HG03135 (cell line): ENCODE data around the gene C9orf153.

Source experiments
- ATAC-seq: cut with Tn5 transposase; IDR thresholded peaks from one replicate; pipeline ENCODE4 v1.9.1; 2021; ENCODE audit warnings: mild to moderate bottlenecking, moderate library complexity; ENCODE audit not compliant: unreplicated experiment

The C9orf153 gene

DNA sequence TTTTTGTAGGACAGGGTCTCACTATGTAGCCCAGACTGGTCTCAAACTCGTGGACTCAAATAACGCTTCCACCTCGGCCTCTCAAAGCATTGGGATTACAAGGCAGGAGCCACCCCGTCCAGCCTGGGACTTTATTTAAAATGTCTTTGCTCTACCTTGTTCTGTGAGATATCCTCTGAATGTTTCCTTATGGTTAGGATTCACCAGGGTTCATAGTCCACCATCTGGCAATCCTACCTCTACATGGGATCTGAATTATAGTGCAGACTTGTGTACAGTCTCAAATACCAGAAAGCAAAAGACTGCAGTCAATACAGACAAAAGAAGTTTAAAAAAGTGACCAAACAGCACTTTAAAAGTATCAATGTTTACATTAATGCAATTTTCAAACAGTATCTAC is 12.8 kb upstream of the C9orf153 start:
- ATAC-seq = no peak

DNA sequence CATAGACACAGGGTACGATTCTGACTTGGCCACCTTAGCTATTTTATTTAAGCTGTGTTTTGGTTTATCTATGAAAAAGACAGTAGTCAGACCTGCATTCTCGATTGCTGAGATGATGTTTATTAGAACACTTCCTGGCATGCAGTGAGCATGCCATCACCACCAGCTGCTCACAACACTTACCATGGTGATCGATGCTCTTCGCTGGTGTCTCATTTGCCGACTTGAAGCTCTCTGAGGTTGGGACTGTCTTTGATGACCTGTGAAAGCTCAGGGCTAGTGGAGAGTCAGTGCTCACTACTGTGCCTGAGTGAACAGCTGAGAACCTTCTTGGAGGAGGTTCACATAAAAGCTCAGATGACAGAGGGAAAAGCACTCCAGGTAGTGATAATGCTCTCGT is 4.4 kb upstream of the C9orf153 start:
- no peak for ATAC-seq

GRCh38 chr9:86262492-86262891 is 3.0 kb upstream of the C9orf153 start:
- no peak for ATAC-seq

- no peak for ATAC-seq
Observed at GRCh38 chr9:86257391-86257790, 2.1 kb downstream of the C9orf153 start.

DNA sequence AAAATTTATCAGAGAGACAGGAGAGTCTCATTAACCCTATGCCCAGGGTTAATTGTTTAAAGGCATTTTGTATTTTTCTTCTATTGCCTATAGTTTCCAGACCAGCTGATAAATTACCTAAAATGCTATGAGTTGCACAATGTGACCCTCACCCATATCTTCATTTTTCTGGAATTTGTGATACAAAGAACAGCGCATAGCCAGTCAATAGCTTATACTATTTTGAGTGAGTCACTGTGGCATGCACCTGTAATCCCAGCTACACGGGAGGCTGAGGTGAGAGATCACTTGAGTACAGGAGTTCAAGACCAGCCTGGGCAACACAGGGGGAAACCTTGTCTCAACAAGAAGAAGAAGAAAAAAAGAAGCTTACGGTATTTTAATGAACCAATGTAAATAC is 2.8 kb downstream of the C9orf153 start:
- no peak for ATAC-seq

- no peak for ATAC-seq
Observed at GRCh38 chr9:86253577-86253976, 5.9 kb downstream of the C9orf153 start.

DNA sequence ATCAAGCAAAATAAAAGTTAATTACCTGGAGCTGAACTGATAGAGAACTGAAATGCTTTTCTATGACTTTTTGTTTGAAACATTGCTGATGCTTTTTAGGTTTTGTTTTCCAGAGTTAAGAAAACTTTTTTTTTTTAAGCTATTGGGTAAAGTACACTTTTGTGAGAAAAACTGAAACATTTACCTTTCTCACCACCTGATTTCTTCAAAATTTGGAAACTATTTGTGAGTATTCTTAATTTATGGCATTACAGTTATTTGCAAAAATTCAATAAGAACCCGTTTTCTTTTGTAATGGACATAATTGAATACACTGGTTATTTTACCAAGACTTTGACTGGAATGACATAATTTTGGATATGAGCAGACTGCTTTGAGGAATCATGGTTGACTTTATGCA is 6.6 kb downstream of the C9orf153 start:
- no peak for ATAC-seq

DNA sequence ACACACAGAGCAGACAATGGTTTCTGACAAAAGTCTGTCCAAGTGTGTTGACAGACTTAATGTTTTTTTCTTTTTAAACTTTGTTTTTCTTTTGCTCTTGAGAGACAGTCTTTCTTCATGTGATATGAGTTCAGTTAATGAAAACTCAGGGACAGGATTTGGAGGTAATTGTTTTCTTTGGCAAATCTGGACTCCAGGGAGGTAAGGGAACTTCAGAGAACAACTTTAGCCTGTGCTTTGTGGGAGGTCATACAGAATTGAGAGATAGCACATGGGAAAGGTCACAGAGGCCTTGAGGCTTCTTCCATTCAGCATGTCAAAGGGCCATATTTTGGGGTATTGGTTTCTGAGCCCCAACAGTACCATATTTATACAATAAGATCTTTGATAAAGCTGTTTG is 9.3 kb downstream of the C9orf153 start:
- no peak for ATAC-seq

- no peak for ATAC-seq
Observed at GRCh38 chr9:86248746-86249145, 10.7 kb downstream of the C9orf153 start.

DNA sequence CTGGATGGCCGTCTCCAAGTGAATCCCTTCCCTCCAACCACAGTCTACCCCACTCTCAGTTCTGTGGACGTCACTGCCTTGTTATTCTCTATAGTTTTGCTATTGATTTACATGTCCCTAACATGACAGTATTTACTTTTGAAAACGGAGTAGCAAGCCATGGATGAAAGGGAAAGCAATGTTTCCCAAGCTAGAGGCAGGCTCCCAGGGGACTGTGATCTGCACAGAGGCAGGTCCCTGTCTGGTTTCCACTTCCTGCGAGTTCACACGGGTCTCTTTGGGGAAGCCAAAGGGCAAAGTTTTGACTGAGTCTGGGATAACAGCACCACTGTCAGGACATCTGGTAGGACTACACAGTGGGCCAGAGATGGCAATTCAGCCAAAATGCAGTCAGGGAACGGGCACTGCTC is 12.7 kb downstream of the C9orf153 start:
- peak; percentile 88 for ATAC-seq

GRCh38 chr9:86242071-86242470 is 17.4 kb downstream of the C9orf153 start:
- ATAC-seq = no peak

DNA sequence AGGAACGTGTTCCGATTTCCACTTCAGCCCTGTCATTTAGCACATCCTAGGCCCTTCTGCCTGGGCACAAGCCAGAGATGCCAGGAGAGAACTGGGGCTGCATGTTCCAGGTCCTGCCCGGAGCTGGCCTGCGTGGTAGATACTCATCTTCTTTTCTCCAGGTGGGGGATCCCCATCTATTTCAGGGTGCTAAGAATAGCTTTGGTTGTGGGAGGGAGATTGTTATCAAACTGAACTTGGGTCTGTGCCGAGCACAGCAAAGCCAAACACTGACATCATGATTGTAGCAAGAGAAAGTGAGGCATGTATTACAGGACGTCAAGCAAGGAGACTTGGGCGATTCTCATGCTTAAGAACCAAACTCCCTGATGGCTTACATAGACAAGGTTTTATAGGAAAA is 18.2 kb downstream of the C9orf153 start:
- no peak for ATAC-seq

DNA sequence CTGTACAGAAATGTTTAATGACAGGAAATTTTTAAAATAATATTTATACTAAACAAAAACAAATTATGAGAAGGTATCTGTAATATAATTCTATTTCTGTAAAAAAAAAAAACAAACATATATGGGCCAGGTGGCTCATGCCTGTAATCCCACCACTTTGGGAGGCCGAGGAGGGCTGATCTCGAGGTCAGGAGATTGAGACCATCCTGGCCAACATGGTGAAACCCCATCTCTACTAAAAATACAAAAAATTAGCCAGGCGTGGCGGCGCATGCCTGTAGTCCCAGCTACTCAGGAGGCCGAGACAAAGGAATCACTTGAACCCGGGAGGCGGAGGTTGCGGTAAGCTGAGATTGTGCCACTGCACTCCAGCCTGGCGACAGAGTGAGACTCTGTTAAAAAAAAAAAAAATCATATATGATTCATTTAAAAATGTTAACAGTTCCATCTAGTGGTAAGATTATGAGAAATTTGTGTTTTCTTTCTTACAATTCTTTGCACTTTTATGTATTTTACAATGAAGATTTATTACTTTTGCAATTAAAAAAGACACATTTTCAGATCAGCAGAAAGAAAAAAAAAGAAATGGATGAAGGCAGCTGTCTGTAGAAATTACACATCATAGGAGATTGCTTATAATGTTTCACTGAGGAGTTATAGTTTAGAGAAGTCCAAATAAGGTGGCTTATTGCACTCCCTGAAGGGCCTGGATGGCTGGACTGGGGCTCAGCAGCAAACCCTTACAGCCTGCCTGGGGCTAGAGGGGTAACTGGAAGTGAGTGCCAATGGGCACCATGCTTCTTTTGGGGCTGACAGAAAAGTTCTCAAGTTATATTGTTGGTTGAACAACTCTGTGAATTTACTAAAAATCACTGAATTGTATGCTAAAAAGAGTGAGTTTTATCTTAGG is 20.3 kb downstream of the C9orf153 start:
- ATAC-seq = no peak

- ATAC-seq = no peak
Observed at GRCh38 chr9:86230858-86231257, 28.6 kb downstream of the C9orf153 start.

- no peak for ATAC-seq
Observed at GRCh38 chr9:86222667-86223066, 36.8 kb downstream of the C9orf153 start.

GRCh38 chr9:86219606-86220005 is 39.9 kb downstream of the C9orf153 start:
- ATAC-seq = no peak

- no peak for ATAC-seq
Observed at GRCh38 chr9:86217076-86217755, 42.2 kb downstream of the C9orf153 start.

DNA sequence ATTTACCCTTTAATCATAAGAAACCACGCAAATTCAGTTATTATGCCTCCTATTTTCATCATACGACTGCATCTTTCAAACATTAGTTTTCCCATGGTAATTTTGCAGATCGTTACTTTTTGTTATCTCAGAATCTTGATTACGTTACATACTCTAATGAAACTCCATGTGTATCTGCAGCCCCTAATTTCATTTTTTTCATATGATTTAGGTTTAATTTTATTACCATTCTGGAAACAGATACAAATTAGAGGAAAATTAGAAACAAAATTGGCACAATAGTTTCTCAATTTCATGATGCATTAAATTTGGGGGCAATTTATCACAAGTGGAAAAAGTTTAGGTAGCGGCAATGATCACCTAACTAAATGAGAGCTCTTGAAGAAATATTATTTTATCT is 52.3 kb downstream of the C9orf153 start:
- no peak for ATAC-seq

GRCh38 chr9:86202338-86202882 is 57.0 kb downstream of the C9orf153 start:
- no peak for ATAC-seq

- no peak for ATAC-seq
Observed at GRCh38 chr9:86201474-86202337, 57.8 kb downstream of the C9orf153 start.

- ATAC-seq = no peak
Observed at GRCh38 chr9:86200599-86201162, 58.8 kb downstream of the C9orf153 start.
